GM18519 (cell line): ENCODE data around the gene EPHA3.

ENCODE experiments used
- ATAC-seq: cut with Tn5 transposase; IDR thresholded peaks from one replicate; pipeline ENCODE4 v1.9.1; 2021; ENCODE audit warnings: mild to moderate bottlenecking, moderate library complexity; ENCODE audit not compliant: unreplicated experiment, low FRiP score

The EPHA3 gene

GRCh38 chr3:89527736-89528305, 420.4 kb downstream of the EPHA3 start:
- ATAC-seq, result no peak
